Measurements from ENCODE around the gene PADI6.

The PADI6 gene

DNA sequence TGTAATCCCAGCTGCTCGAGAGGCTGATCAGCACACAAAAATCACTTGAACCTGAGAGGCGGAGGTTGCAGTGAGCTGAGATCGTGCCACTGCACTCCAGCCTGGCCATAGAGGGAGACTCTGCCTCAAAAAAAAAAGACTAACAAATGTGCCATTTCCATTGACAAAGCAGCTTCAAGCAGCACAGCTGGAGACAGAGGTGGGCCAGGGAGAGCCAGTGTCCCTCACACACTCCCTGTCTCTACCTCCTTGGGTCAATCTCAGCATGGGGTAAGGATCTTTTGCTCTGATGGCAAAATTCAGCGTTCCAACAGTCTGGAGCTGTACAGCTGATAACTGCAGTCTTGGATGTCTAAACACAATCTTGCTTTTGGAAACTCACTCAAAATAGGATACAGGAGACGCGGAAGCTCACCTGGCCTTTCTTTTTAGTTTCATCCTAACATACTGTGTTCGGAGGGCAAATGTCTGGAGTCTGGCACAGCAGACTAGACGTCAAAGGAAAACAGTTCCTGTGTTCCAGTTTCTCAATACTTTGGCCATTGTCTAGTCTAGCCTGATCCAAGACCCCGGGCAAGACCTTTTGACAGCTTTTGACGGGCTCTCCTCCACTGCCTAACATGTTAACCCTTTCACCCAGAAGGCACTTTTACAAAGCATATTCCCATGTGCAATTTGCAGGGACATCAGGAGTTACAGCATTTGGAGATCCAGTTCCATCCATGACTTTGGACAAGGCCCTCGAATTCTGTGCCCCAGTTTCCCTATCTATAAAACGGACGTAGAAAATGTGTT is 64.6 kb downstream of the PADI6 start:
- no peak for DNase-seq (ENCODE audit: low read depth)

GRCh38 chr1:17437260-17437579 is 65.2 kb downstream of the PADI6 start:
- no peak for DNase-seq (ENCODE audit: low read depth)

GRCh38 chr1:17437580-17438317 is 65.8 kb downstream of the PADI6 start:
- DNase-seq (ENCODE audit: low read depth) = peak; percentile 33

- DNase-seq (ENCODE audit: low read depth) = peak; percentile 67
Observed at GRCh38 chr1:17438318-17439249, 66.6 kb downstream of the PADI6 start.

- DNase-seq (ENCODE audit: low read depth) = peak; percentile 54
Observed at GRCh38 chr1:17439250-17440073, 67.5 kb downstream of the PADI6 start, which contains the start of gene RCC2. Gene RCC2, minus strand, starts transcription at chr1:17439677. Its CDS starts 1,163 bp downstream, at chr1:17438514.

DNA sequence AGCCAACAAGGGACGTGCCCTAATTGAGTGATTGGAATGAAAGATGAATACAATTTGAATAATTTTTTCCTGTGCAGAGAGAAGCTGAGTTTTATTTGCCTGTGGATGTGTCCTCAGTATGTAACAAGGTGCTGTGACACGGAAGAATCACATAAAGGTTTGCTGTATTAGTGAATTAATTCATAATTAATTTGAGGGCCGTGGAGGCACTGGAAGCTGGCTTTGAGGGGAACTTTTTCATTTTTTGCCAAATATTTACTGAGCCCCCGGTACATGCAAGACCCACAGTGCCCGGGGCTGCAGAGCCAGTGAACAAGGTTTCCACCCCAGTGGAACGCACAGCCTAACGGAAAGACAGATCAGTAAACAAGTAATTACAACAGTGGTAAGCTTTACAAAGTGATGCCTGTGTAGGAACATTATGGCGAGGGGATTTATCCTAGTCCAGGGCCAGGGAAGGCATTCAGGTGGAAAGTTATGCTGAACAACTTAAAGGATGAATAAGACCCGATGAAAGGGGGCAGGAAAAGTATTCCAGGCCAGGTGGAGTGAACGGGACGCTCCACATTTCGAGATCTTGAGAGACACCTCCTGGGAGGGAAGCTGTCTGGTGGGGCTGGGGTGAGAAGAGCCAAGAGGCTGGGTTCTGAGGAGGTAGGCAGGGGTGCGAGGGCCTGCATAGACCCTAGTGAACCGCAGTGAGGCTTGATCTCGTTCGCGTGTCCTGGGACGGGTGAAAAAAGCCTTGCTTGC is 68.3 kb downstream of the PADI6 start:
- DNase-seq (ENCODE audit: low read depth) = no peak

- DNase-seq (ENCODE audit: low read depth) = no peak
Observed at GRCh38 chr1:17440827-17441168, 68.8 kb downstream of the PADI6 start.

GRCh38 chr1:17441265-17441992 is 69.4 kb downstream of the PADI6 start:
- no peak for DNase-seq (ENCODE audit: low read depth)

GRCh38 chr1:17441993-17442357 is 70.0 kb downstream of the PADI6 start:
- no peak for DNase-seq (ENCODE audit: low read depth)

DNA sequence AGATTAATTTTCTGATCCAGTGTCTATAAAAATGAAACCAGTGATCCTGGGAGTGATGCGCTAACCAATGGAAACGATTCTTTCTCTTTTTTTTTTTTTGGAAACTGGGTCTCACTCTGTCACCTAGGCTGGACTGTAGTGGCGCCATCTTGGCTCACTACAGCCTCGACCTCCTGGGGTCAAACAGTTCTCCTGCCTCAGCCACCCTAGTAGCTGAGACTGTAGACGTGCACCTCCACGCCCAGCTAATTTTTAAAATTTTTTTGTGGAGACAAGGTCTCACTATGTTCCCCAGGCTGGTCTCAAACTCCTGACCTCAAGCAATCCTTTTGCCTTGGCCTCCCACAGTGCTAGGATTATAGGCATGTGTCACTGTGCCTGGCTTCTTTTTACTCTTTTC is 70.8 kb downstream of the PADI6 start:
- DNase-seq (ENCODE audit: low read depth) = no peak

- no peak for DNase-seq (ENCODE audit: low read depth)
Observed at GRCh38 chr1:17447501-17447992, 75.6 kb downstream of the PADI6 start.
